CD14-positive monocyte (primary cell): ENCODE data around the gene EPHA10. TPM values are rescaled to one million over a fixed set of nuclear protein-coding genes. Genes with fewer than 3 reads are reported as not detected.

ENCODE experiments used
- DNase-seq, 3 donors: peaks; one replicate each; pipeline ENCODE4 v3.0.0-alpha.2; 2011 to 2022
- H2AFZ ChIP-seq: 2 replicates; pipeline ENCODE4 v1.6.0; 2012; ENCODE audit warnings: mild to moderate bottlenecking, low read depth, low read length, inconsistent platforms; ENCODE audit not compliant: insufficient read depth, poor library complexity, severe bottlenecking
- H3K27ac ChIP-seq, 2 donors: 1 replicate in 1 of 2; 2 replicates in 1 of 2; pipeline ENCODE4 v1.5.1; 2012 to 2013; ENCODE audit warnings: low read length in 2 of 2, control low read depth in 1 of 2, inconsistent platforms in 1 of 2, low read depth in 1 of 2, mild to moderate bottlenecking in 1 of 2
- H3K27me3 ChIP-seq, 2 donors: one replicate each; pipeline versions ENCODE4 v1.6.0 to v1.6.1; 2011 to 2013; ENCODE audit warnings: low read length in 2 of 2; ENCODE audit not compliant: control insufficient read depth in 2 of 2, insufficient read depth in 2 of 2
- H3K36me3 ChIP-seq, 2 donors: replicated peaks in 1 of 2; 1 replicate in 1 of 2; 2 replicates in 1 of 2; pipeline versions ENCODE4 v1.5.1 to v1.6.1; 2012 to 2013; ENCODE audit warnings: low read length in 2 of 2, control low read depth in 1 of 2, inconsistent platforms in 1 of 2, mild to moderate bottlenecking in 1 of 2; ENCODE audit not compliant: insufficient read depth in 2 of 2, control insufficient read depth in 1 of 2
- H3K4me1 ChIP-seq, 2 donors: 1 replicate in 1 of 2; 2 replicates in 1 of 2; pipeline versions ENCODE4 v1.5.1 to v1.6.1; 2012 to 2013; ENCODE audit warnings: low read length in 2 of 2, control low read depth in 1 of 2, inconsistent platforms in 1 of 2, mild to moderate bottlenecking in 1 of 2, moderate library complexity in 1 of 2; ENCODE audit not compliant: insufficient read depth in 2 of 2, control insufficient read depth in 1 of 2
- H3K4me2 ChIP-seq: replicated peaks from 2 replicates; pipeline ENCODE3; 2012; ENCODE audit warnings: low read length, moderate library complexity, mild to moderate bottlenecking; ENCODE audit not compliant: poor library complexity, severe bottlenecking; ENCODE audit errors: extremely low read depth
- H3K4me3 ChIP-seq, 3 experiments: fragments of 200-600 bp in 1 of 3; sonication (generic) in 1 of 3; replicated peaks in 1 of 3; 1 replicate in 2 of 3; 2 replicates in 1 of 3; pipeline ENCODE4 v1.5.1; 2011 to 2013; ENCODE audit warnings: low read length in 3 of 3, mild to moderate bottlenecking in 3 of 3, control low read depth in 2 of 3, low read depth in 2 of 3, inconsistent platforms in 1 of 3, moderate library complexity in 1 of 3
- H3K79me2 ChIP-seq: 2 replicates; pipeline ENCODE4 v1.6.0; 2012; ENCODE audit warnings: mild to moderate bottlenecking, control low read depth, inconsistent platforms, low read length, moderate library complexity; ENCODE audit not compliant: insufficient read depth
- H3K9ac ChIP-seq: 2 replicates; pipeline ENCODE4 v1.6.0; 2017; ENCODE audit warnings: low read length, mild to moderate bottlenecking; ENCODE audit not compliant: insufficient read depth, poor library complexity, severe bottlenecking
- H3K9me3 ChIP-seq, 2 donors: replicated peaks in 1 of 2; 1 replicate in 1 of 2; 2 replicates in 1 of 2; pipeline versions ENCODE4 v1.5.1 to v1.6.1; 2012 to 2013; ENCODE audit warnings: low read length in 2 of 2, control low read depth in 1 of 2; ENCODE audit not compliant: control insufficient read depth in 1 of 2, insufficient read depth in 1 of 2
- H4K20me1 ChIP-seq: 2 replicates; pipeline ENCODE4 v1.6.0; 2012; ENCODE audit warnings: mild to moderate bottlenecking, low read length, control low read depth, moderate library complexity; ENCODE audit not compliant: insufficient read depth
- H3K27ac Mint-ChIP-seq, 7 donors: one replicate each; pipeline ENCODE4 v1.8.0; 2020; ENCODE audit warnings: mild to moderate bottlenecking in 7 of 7, mixed read lengths in 7 of 7, moderate library complexity in 6 of 7, inconsistent platforms in 2 of 7
- H3K27me3 Mint-ChIP-seq, 3 donors: one replicate each; pipeline ENCODE4 v1.8.0; 2021 to 2022; ENCODE audit warnings: low read depth in 3 of 3, mild to moderate bottlenecking in 3 of 3, mixed read lengths in 3 of 3, moderate library complexity in 3 of 3, inconsistent platforms in 1 of 3
- H3K36me3 Mint-ChIP-seq, 2 donors: one replicate each; pipeline ENCODE4 v1.8.0; 2020; ENCODE audit warnings: mixed read lengths in 2 of 2, inconsistent platforms in 1 of 2, mild to moderate bottlenecking in 1 of 2
- H3K4me1 Mint-ChIP-seq: one replicate; pipeline ENCODE4 v1.8.0; 2020; ENCODE audit warnings: mild to moderate bottlenecking, mixed read lengths
- H3K4me3 Mint-ChIP-seq, 2 donors: one replicate each; pipeline ENCODE4 v1.8.0; 2020; ENCODE audit warnings: mild to moderate bottlenecking in 2 of 2, mixed read lengths in 2 of 2, moderate library complexity in 1 of 2
- H3K9me3 Mint-ChIP-seq, 7 donors: one replicate each; pipeline ENCODE4 v1.8.0; 2020 to 2022; ENCODE audit warnings: mixed read lengths in 7 of 7, mild to moderate bottlenecking in 6 of 7, moderate library complexity in 6 of 7, inconsistent platforms in 2 of 7
- WGBS: methylation state at CpG from one replicate; pipeline ENCODE4 v1.1.5; 2013; ENCODE audit warnings: missing lambda C conversion rate; ENCODE audit not compliant: insufficient coverage; 5-methylcytosine and 5-hydroxymethylcytosine counted together
- intact Hi-C, 2 donors: fragments of 100-400 bp; cut with micrococcal nuclease; formaldehyde crosslinking; loops; one replicate each; pipeline versions ENCODE4 v1.15.0 to v1.15.1; 2023
- polyA plus RNA-seq, 3 donors: library from polyadenylated mRNA; depleted of rRNA in 1 of 3; unstranded in 2 of 3; stranded (reverse) in 1 of 3; fragments of 300-500 nt in 2 of 3; fragments of >200 nt in 1 of 3; fragmentation: Illumina TruSeq in 2 of 3; gene quantifications; 1 replicate in 2 of 3; 2 replicates in 1 of 3; pipeline ENCODE4 v1.2.3, GENCODE V29; 2012 to 2021
- TF ChIP-seq, protein P1 (sequence below): fragments of 200-600 bp; IDR thresholded peaks from one replicate; pipeline ENCODE4 v1.8.0; 2022; ENCODE audit warnings: antibody characterized with exemption, mild to moderate bottlenecking

The EPHA10 gene
- polyA plus RNA-seq, 3 donors: not detected

DNA sequence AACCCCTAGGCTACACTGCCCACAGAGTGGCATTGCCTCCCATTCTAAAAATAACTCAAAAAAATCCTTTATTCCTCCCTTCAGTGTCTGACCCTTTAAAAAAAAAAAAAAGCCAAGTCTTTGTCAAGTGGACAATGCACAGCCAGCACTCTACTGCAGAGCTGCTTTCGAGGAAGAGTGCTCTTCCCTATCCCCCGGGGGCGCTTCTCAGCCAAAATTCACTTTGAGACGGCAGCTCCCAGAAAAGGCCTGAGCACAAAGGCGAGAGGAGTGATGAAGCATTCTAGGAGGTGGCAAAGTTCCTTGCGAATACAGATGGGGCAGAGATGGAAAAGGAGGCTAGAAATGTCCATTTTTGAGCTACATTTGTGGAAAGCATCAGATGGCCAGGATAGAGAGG is 23.3 kb downstream of the EPHA10 start:
- TF ChIP-seq, protein P1, sequence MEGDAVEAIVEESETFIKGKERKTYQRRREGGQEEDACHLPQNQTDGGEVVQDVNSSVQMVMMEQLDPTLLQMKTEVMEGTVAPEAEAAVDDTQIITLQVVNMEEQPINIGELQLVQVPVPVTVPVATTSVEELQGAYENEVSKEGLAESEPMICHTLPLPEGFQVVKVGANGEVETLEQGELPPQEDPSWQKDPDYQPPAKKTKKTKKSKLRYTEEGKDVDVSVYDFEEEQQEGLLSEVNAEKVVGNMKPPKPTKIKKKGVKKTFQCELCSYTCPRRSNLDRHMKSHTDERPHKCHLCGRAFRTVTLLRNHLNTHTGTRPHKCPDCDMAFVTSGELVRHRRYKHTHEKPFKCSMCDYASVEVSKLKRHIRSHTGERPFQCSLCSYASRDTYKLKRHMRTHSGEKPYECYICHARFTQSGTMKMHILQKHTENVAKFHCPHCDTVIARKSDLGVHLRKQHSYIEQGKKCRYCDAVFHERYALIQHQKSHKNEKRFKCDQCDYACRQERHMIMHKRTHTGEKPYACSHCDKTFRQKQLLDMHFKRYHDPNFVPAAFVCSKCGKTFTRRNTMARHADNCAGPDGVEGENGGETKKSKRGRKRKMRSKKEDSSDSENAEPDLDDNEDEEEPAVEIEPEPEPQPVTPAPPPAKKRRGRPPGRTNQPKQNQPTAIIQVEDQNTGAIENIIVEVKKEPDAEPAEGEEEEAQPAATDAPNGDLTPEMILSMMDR: no peak
- 54% methylated on average over 6 of the region's 6 CpGs for WGBS

DNA sequence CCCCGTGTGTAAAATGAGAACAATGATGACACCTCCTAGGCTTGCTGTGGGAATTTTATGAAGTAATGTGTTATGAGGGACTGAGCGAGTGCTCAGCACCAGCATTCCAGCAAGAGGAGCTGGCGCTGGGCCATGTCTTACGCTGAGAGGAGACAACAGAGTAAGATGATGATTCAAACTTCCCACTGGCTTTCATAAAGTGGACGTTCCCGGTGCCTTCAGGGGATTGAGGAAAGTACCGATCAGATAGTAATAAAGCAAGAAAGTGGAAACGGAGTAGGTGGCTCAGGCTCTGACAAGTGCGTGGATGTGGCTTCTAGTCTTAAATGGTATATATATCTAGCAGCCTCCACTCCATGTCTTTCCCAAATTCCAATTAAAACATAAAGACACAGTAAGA is 23.8 kb downstream of the EPHA10 start:
- H3K79me2 ChIP-seq: no peaks in the 10 kb centered on the region
- H4K20me1 ChIP-seq: no peaks in the 10 kb centered on the region
- H3K4me2 ChIP-seq: no peak overlapping the region
- 79% methylated on average over 6 of the region's 9 CpGs for WGBS
- Mint-ChIP-seq H3K4me1 (no peaks in the 10 kb centered on the region), H3K27ac (no peak overlapping the region), H3K27me3 (peaks cover 13 to 46% (median 35%) of the 10 kb centered on the region in 3 donors), H3K9me3 (peaks cover 0 to 7% (median 2%) of the 10 kb centered on the region in 7 donors), H3K36me3 (no peaks in the 10 kb centered on the region), H3K4me3 (no peak overlapping the region)
- TF ChIP-seq, protein P1: no peak
- H3K27me3 ChIP-seq: peaks cover 5 to 16% of the 10 kb centered on the region in 2 donors
- H3K4me1 ChIP-seq: no peaks in the 10 kb centered on the region
- DNase-seq: no peak
- no peak overlapping the region for H3K4me3 ChIP-seq
- no peak overlapping the region for H3K9ac ChIP-seq
- no peak overlapping the region for H3K27ac ChIP-seq
- no peak overlapping the region for H2AFZ ChIP-seq
- intact Hi-C loops: no loop called here
- H3K9me3 ChIP-seq: peaks cover 0 to 3% of the 10 kb centered on the region in 2 donors
- no peaks in the 10 kb centered on the region for H3K36me3 ChIP-seq

More for the DNA sequence above, 23.3 kb downstream of the EPHA10 start:
- no peaks in the 10 kb centered on the region for H3K4me1 ChIP-seq
- no peak overlapping the region for H3K27ac ChIP-seq
- DNase-seq: no peak
- no peaks in the 10 kb centered on the region for H3K79me2 ChIP-seq
- intact Hi-C loops: no loop called here
- no peaks in the 10 kb centered on the region for H4K20me1 ChIP-seq
- no peaks in the 10 kb centered on the region for H3K36me3 Mint-ChIP-seq
- H3K4me3 Mint-ChIP-seq: no peak overlapping the region
- H3K27me3 Mint-ChIP-seq: peaks cover 13 to 46% (median 31%) of the 10 kb centered on the region in 3 donors
- peaks cover 5 to 16% of the 10 kb centered on the region in 2 donors for H3K27me3 ChIP-seq
- no peaks in the 10 kb centered on the region for H3K4me1 Mint-ChIP-seq
- H3K9me3 ChIP-seq: peaks cover 0 to 3% of the 10 kb centered on the region in 2 donors
- no peaks in the 10 kb centered on the region for H3K36me3 ChIP-seq
- peaks cover 0 to 8% (median 2%) of the 10 kb centered on the region in 7 donors for H3K9me3 Mint-ChIP-seq
- no peak overlapping the region for H3K9ac ChIP-seq
- H3K27ac Mint-ChIP-seq: no peak overlapping the region
- H3K4me3 ChIP-seq: no peak overlapping the region
- H2AFZ ChIP-seq: no peak overlapping the region
- H3K4me2 ChIP-seq: no peak overlapping the region
